HepG2 (cell line): ENCODE data around the gene RAPH1. TPM values are rescaled to one million over a fixed set of nuclear protein-coding genes. Genes with fewer than 3 reads are reported as not detected.

Experiments
- GABPA ChIP-seq, 2 experiments: IDR thresholded peaks; 2 replicates each; pipeline ENCODE4 v1.6.1; 2011 to 2016; ENCODE audit warnings: low read depth in 2 of 2, low read length in 1 of 2, missing biosample characterization in 1 of 2, missing genetic modification characterization in 1 of 2
- GATAD2A ChIP-seq: IDR thresholded peaks from 2 replicates; pipeline ENCODE4 v1.6.1; 2016
- HDAC6 ChIP-seq: fragments of 200-600 bp; sonication (generic); IDR thresholded peaks from 2 replicates; pipeline ENCODE4 v1.7.0; 2017; ENCODE audit warnings: mild to moderate bottlenecking, antibody characterized with exemption, low read length, low read depth
- HNF4A ChIP-seq: sonication (generic); formaldehyde crosslinking; IDR thresholded peaks from 2 replicates; pipeline ENCODE4 v1.4.0; 2020; ENCODE audit warnings: missing genetic modification reagents
- NR3C1 ChIP-seq: sonication (generic); formaldehyde crosslinking; IDR thresholded peaks from 2 replicates; pipeline ENCODE4 v1.4.0; 2020; ENCODE audit warnings: missing genetic modification reagents
- RARA ChIP-seq: IDR thresholded peaks from 2 replicates; pipeline ENCODE4 v1.6.1; 2016; ENCODE audit warnings: missing genetic modification reagents, missing compliant biosample characterization
- SAFB2 ChIP-seq: sonication (generic); formaldehyde crosslinking; IDR thresholded peaks from 2 replicates; pipeline ENCODE4 v1.5.1; 2020; ENCODE audit warnings: missing genetic modification reagents, low read depth, mild to moderate bottlenecking, borderline replicate concordance
- TMF1 ChIP-seq: sonication (generic); formaldehyde crosslinking; IDR thresholded peaks from 2 replicates; pipeline ENCODE4 v1.8.1; 2022; ENCODE audit warnings: low read depth, missing genetic modification reagents
- ZMYM4 ChIP-seq: sonication (generic); formaldehyde crosslinking; IDR thresholded peaks from 2 replicates; pipeline ENCODE4 v1.8.1; 2023; ENCODE audit warnings: mild to moderate bottlenecking, missing genetic modification reagents
- ZNF10 ChIP-seq: sonication (generic); formaldehyde crosslinking; IDR thresholded peaks from 2 replicates; pipeline ENCODE4 v1.4.0; 2020; ENCODE audit warnings: mild to moderate bottlenecking, low read depth, missing genetic modification reagents, borderline replicate concordance
- ZNF383 ChIP-seq: sonication (generic); formaldehyde crosslinking; IDR thresholded peaks from 2 replicates; pipeline ENCODE4 v1.4.0; 2020; ENCODE audit warnings: missing genetic modification reagents, mild to moderate bottlenecking, borderline replicate concordance
- ZNF546 ChIP-seq: sonication (generic); formaldehyde crosslinking; conservative IDR thresholded peaks from 2 replicates; pipeline ENCODE4 v1.8.1; 2023; ENCODE audit warnings: mild to moderate bottlenecking, missing genetic modification reagents
- ZNF556 ChIP-seq: sonication (generic); formaldehyde crosslinking; IDR thresholded peaks from 2 replicates; pipeline ENCODE4 v1.4.0; 2020; ENCODE audit warnings: mild to moderate bottlenecking, missing genetic modification reagents, borderline replicate concordance
- ZNF878 ChIP-seq: sonication (generic); formaldehyde crosslinking; IDR thresholded peaks from 2 replicates; pipeline ENCODE4 v1.8.1; 2023; ENCODE audit warnings: mild to moderate bottlenecking, missing genetic modification reagents, moderate library complexity
- polyA plus RNA-seq, 8 experiments: library from polyadenylated mRNA; depleted of rRNA in 3 of 8; stranded (reverse) in 7 of 8; unstranded in 1 of 8; fragments of >200 nt; fragmentation: Illumina TruSeq in 4 of 8; extraction: Trizol in 4 of 8; gene quantifications; 2 replicates each; pipeline versions ENCODE4 v1.2.1 to v1.2.3, GENCODE V29; 2011 to 2016; ENCODE audit warnings: low read depth in 4 of 8, missing spikeins in 1 of 8, mixed read lengths in 1 of 8; ENCODE audit not compliant: insufficient read depth in 1 of 8
- total RNA-seq, 5 experiments: library from RNA; depleted of rRNA; stranded (reverse); fragments of >200 nt; fragmentation: Illumina TruSeq; extraction: Trizol; gene quantifications; 2 replicates each; pipeline ENCODE4 v1.2.3, GENCODE V29; 2016; ENCODE audit warnings: low read depth in 1 of 5
- TF ChIP-seq, protein P1 (sequence below), 2 experiments: IDR thresholded peaks; 2 replicates each; pipeline ENCODE4 v1.6.1; 2011 to 2012; ENCODE audit warnings: low read length in 2 of 2, borderline replicate concordance in 1 of 2, low read depth in 1 of 2, mild to moderate bottlenecking in 1 of 2, moderate library complexity in 1 of 2
- TF ChIP-seq, protein P2 (sequence below): sonication (generic); formaldehyde crosslinking; IDR thresholded peaks from 2 replicates; pipeline ENCODE4 v1.8.0; 2022; ENCODE audit warnings: mild to moderate bottlenecking, missing genetic modification reagents
- TF ChIP-seq, protein P3 (sequence below): sonication (generic); formaldehyde crosslinking; IDR thresholded peaks from 2 replicates; pipeline ENCODE4 v1.5.0; 2020; ENCODE audit warnings: missing genetic modification reagents, mild to moderate bottlenecking, borderline replicate concordance
- TF ChIP-seq, protein P4 (sequence below): sonication (generic); formaldehyde crosslinking; IDR thresholded peaks from 2 replicates; pipeline ENCODE4 v1.8.1; 2023; ENCODE audit warnings: missing genetic modification reagents, mild to moderate bottlenecking, borderline replicate concordance
- TF ChIP-seq, protein P5 (sequence below): sonication (generic); formaldehyde crosslinking; IDR thresholded peaks from 2 replicates; pipeline ENCODE4 v1.4.0; 2020; ENCODE audit warnings: mild to moderate bottlenecking, missing genetic modification reagents, borderline replicate concordance
- TF ChIP-seq, protein P6 (sequence below): sonication (generic); formaldehyde crosslinking; IDR thresholded peaks from 2 replicates; pipeline ENCODE4 v1.5.0; 2020; ENCODE audit warnings: missing genetic modification reagents

The RAPH1 gene
- total and polyA plus RNA-seq, 2 of the 13 experiments (the other 11 are each of a cell fraction or from before 2014, with no cell fraction given): 5.3 to 6.7 TPM

DNA sequence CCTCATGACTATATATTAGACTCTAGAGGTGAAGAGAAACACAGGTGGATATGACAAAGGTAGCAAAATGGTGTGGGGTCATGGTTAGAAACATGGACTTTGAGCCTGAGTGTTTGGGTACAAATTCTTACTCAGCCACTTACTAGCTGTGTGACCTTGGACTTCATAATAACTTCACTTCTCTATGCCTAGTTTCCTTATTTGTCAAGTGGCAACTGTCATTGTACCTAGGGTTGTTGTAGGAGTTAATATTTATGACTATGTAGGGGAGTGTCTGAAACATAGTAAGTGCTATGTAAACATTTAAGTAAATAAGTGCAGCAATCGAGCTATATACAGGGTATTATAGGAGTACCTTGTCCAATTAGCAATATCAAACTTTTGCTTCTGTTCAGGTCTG, 49.7 kb upstream of the RAPH1 start (continued):
- TF ChIP-seq, protein P1, sequence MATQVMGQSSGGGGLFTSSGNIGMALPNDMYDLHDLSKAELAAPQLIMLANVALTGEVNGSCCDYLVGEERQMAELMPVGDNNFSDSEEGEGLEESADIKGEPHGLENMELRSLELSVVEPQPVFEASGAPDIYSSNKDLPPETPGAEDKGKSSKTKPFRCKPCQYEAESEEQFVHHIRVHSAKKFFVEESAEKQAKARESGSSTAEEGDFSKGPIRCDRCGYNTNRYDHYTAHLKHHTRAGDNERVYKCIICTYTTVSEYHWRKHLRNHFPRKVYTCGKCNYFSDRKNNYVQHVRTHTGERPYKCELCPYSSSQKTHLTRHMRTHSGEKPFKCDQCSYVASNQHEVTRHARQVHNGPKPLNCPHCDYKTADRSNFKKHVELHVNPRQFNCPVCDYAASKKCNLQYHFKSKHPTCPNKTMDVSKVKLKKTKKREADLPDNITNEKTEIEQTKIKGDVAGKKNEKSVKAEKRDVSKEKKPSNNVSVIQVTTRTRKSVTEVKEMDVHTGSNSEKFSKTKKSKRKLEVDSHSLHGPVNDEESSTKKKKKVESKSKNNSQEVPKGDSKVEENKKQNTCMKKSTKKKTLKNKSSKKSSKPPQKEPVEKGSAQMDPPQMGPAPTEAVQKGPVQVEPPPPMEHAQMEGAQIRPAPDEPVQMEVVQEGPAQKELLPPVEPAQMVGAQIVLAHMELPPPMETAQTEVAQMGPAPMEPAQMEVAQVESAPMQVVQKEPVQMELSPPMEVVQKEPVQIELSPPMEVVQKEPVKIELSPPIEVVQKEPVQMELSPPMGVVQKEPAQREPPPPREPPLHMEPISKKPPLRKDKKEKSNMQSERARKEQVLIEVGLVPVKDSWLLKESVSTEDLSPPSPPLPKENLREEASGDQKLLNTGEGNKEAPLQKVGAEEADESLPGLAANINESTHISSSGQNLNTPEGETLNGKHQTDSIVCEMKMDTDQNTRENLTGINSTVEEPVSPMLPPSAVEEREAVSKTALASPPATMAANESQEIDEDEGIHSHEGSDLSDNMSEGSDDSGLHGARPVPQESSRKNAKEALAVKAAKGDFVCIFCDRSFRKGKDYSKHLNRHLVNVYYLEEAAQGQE (IDR thresholded peaks at IDR 0.05; ENCODE audit: borderline replicate concordance in 1 of 2, low read depth in 1 of 2, low read length in 2 of 2): no peak
- TF ChIP-seq HNF4A (CRISPR knock-in tag) (peak; percentile 76), ZMYM4 (CRISPR knock-in tag) (0 out of 2 replicates have a peak, but pooled peaks have one; percentile 18), GABPA (IDR thresholded peaks at IDR 0.05; ENCODE audit: low read depth, low read length) (no peak), GABPA (CRISPR knock-in tag; IDR thresholded peaks at IDR 0.05; ENCODE audit: low read depth) (no peak), ZNF556 (CRISPR knock-in tag) (no peak), ZNF10 (no peak), TMF1 (CRISPR knock-in tag) (0 out of 2 replicates have a peak, but pooled peaks have one; percentile 36), SAFB2 (CRISPR knock-in tag) (no peak), RARA (0 out of 2 replicates have a peak, but pooled peaks have one; percentile 32), NR3C1 (CRISPR knock-in tag) (no peak), ZNF546 (no peak), GATAD2A (CRISPR knock-in tag) (peak; percentile 25; the same call in 1 of the 2 replicates), ZNF878 (CRISPR knock-in tag) (no peak), HDAC6 (no peak), ZNF383 (CRISPR knock-in tag) (no peak)
- TF ChIP-seq, protein P2, sequence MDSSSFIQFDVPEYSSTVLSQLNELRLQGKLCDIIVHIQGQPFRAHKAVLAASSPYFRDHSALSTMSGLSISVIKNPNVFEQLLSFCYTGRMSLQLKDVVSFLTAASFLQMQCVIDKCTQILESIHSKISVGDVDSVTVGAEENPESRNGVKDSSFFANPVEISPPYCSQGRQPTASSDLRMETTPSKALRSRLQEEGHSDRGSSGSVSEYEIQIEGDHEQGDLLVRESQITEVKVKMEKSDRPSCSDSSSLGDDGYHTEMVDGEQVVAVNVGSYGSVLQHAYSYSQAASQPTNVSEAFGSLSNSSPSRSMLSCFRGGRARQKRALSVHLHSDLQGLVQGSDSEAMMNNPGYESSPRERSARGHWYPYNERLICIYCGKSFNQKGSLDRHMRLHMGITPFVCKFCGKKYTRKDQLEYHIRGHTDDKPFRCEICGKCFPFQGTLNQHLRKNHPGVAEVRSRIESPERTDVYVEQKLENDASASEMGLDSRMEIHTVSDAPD (CRISPR knock-in tag): no peak
- TF ChIP-seq, protein P3, sequence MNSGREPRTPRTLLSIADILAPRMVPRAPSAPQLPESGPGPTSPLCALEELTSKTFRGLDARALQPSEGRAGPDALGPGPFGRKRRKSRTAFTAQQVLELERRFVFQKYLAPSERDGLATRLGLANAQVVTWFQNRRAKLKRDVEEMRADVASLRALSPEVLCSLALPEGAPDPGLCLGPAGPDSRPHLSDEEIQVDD (CRISPR knock-in tag): no peak
- TF ChIP-seq, protein P4, sequence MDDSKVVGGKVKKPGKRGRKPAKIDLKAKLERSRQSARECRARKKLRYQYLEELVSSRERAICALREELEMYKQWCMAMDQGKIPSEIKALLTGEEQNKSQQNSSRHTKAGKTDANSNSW: no peak
- TF ChIP-seq, protein P5, sequence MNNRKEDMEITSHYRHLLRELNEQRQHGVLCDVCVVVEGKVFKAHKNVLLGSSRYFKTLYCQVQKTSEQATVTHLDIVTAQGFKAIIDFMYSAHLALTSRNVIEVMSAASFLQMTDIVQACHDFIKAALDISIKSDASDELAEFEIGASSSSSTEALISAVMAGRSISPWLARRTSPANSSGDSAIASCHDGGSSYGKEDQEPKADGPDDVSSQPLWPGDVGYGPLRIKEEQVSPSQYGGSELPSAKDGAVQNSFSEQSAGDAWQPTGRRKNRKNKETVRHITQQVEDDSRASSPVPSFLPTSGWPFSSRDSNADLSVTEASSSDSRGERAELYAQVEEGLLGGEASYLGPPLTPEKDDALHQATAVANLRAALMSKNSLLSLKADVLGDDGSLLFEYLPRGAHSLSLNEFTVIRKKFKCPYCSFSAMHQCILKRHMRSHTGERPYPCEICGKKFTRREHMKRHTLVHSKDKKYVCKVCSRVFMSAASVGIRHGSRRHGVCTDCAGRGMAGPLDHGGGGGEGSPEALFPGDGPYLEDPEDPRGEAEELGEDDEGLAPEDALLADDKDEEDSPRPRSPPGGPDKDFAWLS (CRISPR knock-in tag): no peak
- TF ChIP-seq, protein P6, sequence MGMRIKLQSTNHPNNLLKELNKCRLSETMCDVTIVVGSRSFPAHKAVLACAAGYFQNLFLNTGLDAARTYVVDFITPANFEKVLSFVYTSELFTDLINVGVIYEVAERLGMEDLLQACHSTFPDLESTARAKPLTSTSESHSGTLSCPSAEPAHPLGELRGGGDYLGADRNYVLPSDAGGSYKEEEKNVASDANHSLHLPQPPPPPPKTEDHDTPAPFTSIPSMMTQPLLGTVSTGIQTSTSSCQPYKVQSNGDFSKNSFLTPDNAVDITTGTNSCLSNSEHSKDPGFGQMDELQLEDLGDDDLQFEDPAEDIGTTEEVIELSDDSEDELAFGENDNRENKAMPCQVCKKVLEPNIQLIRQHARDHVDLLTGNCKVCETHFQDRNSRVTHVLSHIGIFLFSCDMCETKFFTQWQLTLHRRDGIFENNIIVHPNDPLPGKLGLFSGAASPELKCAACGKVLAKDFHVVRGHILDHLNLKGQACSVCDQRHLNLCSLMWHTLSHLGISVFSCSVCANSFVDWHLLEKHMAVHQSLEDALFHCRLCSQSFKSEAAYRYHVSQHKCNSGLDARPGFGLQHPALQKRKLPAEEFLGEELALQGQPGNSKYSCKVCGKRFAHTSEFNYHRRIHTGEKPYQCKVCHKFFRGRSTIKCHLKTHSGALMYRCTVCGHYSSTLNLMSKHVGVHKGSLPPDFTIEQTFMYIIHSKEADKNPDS (CRISPR knock-in tag): peak; percentile 61; the same call in 1 of the 2 replicates
